Thoracic aorta (tissue), 2 donors: ENCODE data around the gene ERGIC1. TPM values are rescaled to one million over a fixed set of nuclear protein-coding genes. Genes with fewer than 3 reads are reported as not detected.
A peak's percentile ranks its signal among the peaks of the same experiment; 100 is the strongest.

ENCODE experiments used
- ATAC-seq: fragments of 150-250 bp; one replicate; pipeline ENCODE4 v1.8.0; 2017; ENCODE audit warnings: low read depth; ENCODE audit not compliant: insufficient number of reproducible peaks, low FRiP score
- DNase-seq: peaks from one replicate; pipeline ENCODE4 v3.0.0-alpha.2; 2020; ENCODE audit warnings: low spot score
- H3K27ac ChIP-seq, 2 donors: fragments of 200-600 bp; sonication (generic); 1 replicate in 1 of 2; 2 replicates in 1 of 2; pipeline ENCODE4 v1.5.1; 2016; ENCODE audit warnings: mild to moderate bottlenecking in 2 of 2, moderate library complexity in 2 of 2
- H3K27me3 ChIP-seq: fragments of 200-600 bp; sonication (generic); replicated peaks from 2 replicates; pipeline ENCODE4 v1.6.0; 2016; ENCODE audit warnings: mild to moderate bottlenecking; ENCODE audit not compliant: insufficient read depth
- H3K36me3 ChIP-seq: fragments of 200-600 bp; sonication (generic); one replicate; pipeline ENCODE4 v1.5.1; 2016
- H3K4me1 ChIP-seq, 2 donors: fragments of 200-600 bp; sonication (generic); 1 replicate in 1 of 2; 2 replicates in 1 of 2; pipeline versions ENCODE4 v1.5.1 to v1.6.0; 2016; ENCODE audit warnings: low read depth in 2 of 2, mild to moderate bottlenecking in 1 of 2; ENCODE audit not compliant: control insufficient read depth in 1 of 2
- H3K4me3 ChIP-seq: fragments of 200-600 bp; sonication (generic); 2 replicates; pipeline ENCODE4 v1.5.1; 2016; ENCODE audit warnings: mild to moderate bottlenecking
- H3K9me3 ChIP-seq: fragments of 200-600 bp; sonication (generic); 2 replicates; pipeline ENCODE4 v1.5.1; 2016
- CTCF ChIP-seq: fragments of 200-600 bp; sonication (generic); IDR thresholded peaks from one replicate; pipeline ENCODE4 v1.5.1; 2019; ENCODE audit warnings: antibody characterized with exemption
- total RNA-seq, 2 donors: library from RNA; depleted of rRNA; stranded (reverse); fragments of >200 nt; gene quantifications; one replicate each; pipeline versions ENCODE4 v1.1.0 to v1.2.3, GENCODE V29; 2016

The ERGIC1 gene
- total RNA-seq, 2 donors from 2014 or later = 141 to 230 TPM

GRCh38 chr5:172898843-172899369, 64.9 kb downstream of the ERGIC1 start:
- Histone ChIP-seq H3K4me1 (peaks cover 44 to 87% of the 10 kb centered on the region in 2 donors), H3K27me3 (no peaks in the 10 kb centered on the region), H3K27ac (peak overlapping the region; percentile 89 to 99), H3K36me3 (no peaks in the 10 kb centered on the region), H3K9me3 (no peaks in the 10 kb centered on the region), H3K4me3 (no peak overlapping the region)
- DNase-seq (no peak), ATAC-seq (no peak)
- TF ChIP-seq CTCF = no peak

GRCh38 chr5:172899436-172899835, 65.4 kb downstream of the ERGIC1 start:
- ATAC-seq = no peak
- H3K27ac ChIP-seq = peak overlapping the region; percentile 89 to 99
- H3K4me1 ChIP-seq = peaks cover 49 to 92% of the 10 kb centered on the region in 2 donors

GRCh38 chr5:172901012-172901780, 67.1 kb downstream of the ERGIC1 start:
- peak; percentile 89 for DNase-seq
- ATAC-seq = peak; percentile 30
- Histone ChIP-seq H3K4me1 (peaks cover 57 to 96% of the 10 kb centered on the region in 2 donors), H3K27me3 (no peaks in the 10 kb centered on the region), H3K36me3 (no peaks in the 10 kb centered on the region), H3K4me3 (peak overlapping the region; percentile 54), H3K27ac (peak overlapping the region; percentile 98 to 99), H3K9me3 (no peaks in the 10 kb centered on the region)
- TF ChIP-seq CTCF = no peak

More at GRCh38 chr5:172899436-172899835, 65.4 kb downstream of the ERGIC1 start:
- H3K27me3 ChIP-seq = no peaks in the 10 kb centered on the region
- H3K9me3 ChIP-seq = no peaks in the 10 kb centered on the region
- no peak for TF ChIP-seq CTCF
- no peak for DNase-seq
- H3K4me3 ChIP-seq = no peak overlapping the region
- no peaks in the 10 kb centered on the region for H3K36me3 ChIP-seq

- Histone ChIP-seq H3K36me3 (no peaks in the 10 kb centered on the region), H3K9me3 (no peaks in the 10 kb centered on the region), H3K4me1 (peaks cover 54 to 96% of the 10 kb centered on the region in 2 donors), H3K4me3 (no peak overlapping the region), H3K27me3 (no peaks in the 10 kb centered on the region), H3K27ac (peak overlapping the region; percentile 98 to 99)
- no peak for TF ChIP-seq CTCF
- ATAC-seq (no peak), DNase-seq (no peak)
Measured at GRCh38 chr5:172901788-172902496, 67.9 kb downstream of the ERGIC1 start.
